ENCODE results near the gene NCAM2.

DNA sequence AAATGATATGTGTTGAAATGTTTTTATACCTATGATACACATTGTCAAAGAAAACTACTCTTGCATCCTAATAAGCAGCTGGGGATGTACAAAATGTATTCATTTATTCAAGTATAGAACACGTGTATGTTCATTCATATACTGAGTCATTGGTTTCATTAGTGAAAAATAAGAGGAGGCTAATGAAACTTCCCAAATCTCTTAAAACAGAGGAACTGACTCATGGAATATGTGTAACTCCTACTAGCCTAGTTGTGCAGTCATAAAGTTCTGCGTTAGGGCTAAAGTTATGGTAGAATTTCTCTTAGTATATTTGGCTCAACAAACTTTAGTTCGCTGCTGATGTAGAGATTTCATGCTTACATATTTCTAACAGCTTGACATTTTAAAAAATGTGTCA, 441.6 kb downstream of the NCAM2 start:
- TF ChIP-seq EZH2 (IDR thresholded peaks at IDR 0.05; ENCODE audit: low read length, unreplicated experiment) (no peak), EZH2phosphoT487 (IDR thresholded peaks at IDR 0.05; ENCODE audit: borderline replicate concordance, low read length) (no peak)
- TF ChIP-seq, protein P1, sequence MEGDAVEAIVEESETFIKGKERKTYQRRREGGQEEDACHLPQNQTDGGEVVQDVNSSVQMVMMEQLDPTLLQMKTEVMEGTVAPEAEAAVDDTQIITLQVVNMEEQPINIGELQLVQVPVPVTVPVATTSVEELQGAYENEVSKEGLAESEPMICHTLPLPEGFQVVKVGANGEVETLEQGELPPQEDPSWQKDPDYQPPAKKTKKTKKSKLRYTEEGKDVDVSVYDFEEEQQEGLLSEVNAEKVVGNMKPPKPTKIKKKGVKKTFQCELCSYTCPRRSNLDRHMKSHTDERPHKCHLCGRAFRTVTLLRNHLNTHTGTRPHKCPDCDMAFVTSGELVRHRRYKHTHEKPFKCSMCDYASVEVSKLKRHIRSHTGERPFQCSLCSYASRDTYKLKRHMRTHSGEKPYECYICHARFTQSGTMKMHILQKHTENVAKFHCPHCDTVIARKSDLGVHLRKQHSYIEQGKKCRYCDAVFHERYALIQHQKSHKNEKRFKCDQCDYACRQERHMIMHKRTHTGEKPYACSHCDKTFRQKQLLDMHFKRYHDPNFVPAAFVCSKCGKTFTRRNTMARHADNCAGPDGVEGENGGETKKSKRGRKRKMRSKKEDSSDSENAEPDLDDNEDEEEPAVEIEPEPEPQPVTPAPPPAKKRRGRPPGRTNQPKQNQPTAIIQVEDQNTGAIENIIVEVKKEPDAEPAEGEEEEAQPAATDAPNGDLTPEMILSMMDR (conservative IDR thresholded peaks at IDR 0.05; ENCODE audit: low read depth, low read length), result no peak

Measured in PC-3 (cell line).